KMS-11 (cell line): ENCODE data around the gene TMEM253.

Experiments
- H2AFZ ChIP-seq: fragments of 200-600 bp; sonication (generic); 2 replicates; pipeline ENCODE4 v1.6.1; 2016; ENCODE audit warnings: antibody characterized with exemption, mixed run types, low read depth
- H3K27ac ChIP-seq: fragments of 200-600 bp; sonication (generic); 2 replicates; pipeline ENCODE4 v1.6.1; 2016; ENCODE audit warnings: mild to moderate bottlenecking, mixed run types
- H3K27me3 ChIP-seq: fragments of 200-600 bp; sonication (generic); 2 replicates; pipeline ENCODE4 v1.6.1; 2017; ENCODE audit warnings: mild to moderate bottlenecking, low read depth, mixed run types, moderate library complexity; ENCODE audit not compliant: insufficient read depth
- H3K36me3 ChIP-seq: fragments of 200-600 bp; sonication (generic); 2 replicates; pipeline ENCODE4 v1.6.1; 2017; ENCODE audit warnings: mild to moderate bottlenecking, mixed run types; ENCODE audit not compliant: insufficient read depth
- H3K4me1 ChIP-seq: fragments of 200-600 bp; sonication (generic); 2 replicates; pipeline ENCODE4 v1.6.1; 2016; ENCODE audit warnings: mild to moderate bottlenecking, low read depth, mixed run types; ENCODE audit not compliant: poor library complexity, severe bottlenecking
- H3K4me2 ChIP-seq: fragments of 200-600 bp; sonication (generic); 2 replicates; pipeline ENCODE4 v1.7.0; 2016; ENCODE audit warnings: mild to moderate bottlenecking, mixed run types
- H3K4me3 ChIP-seq: fragments of 200-600 bp; sonication (generic); IDR thresholded peaks from 2 replicates; pipeline ENCODE4 v1.6.1; 2017; ENCODE audit warnings: low read depth, low read length, mixed read lengths; ENCODE audit not compliant: insufficient read depth
- H3K79me2 ChIP-seq: fragments of 200-600 bp; sonication (generic); 2 replicates; pipeline ENCODE4 v1.6.1; 2016; ENCODE audit warnings: low read depth, mixed run types; ENCODE audit not compliant: insufficient read depth
- H3K9ac ChIP-seq: fragments of 200-600 bp; sonication (generic); 2 replicates; pipeline ENCODE4 v1.6.1; 2016; ENCODE audit warnings: mild to moderate bottlenecking, mixed run types
- H4K20me1 ChIP-seq: fragments of 200-600 bp; sonication (generic); 2 replicates; pipeline ENCODE4 v1.6.1; 2016; ENCODE audit warnings: mild to moderate bottlenecking, mixed run types; ENCODE audit not compliant: insufficient read depth
- TF ChIP-seq, protein P1 (sequence below): fragments of 200-600 bp; sonication (generic); conservative IDR thresholded peaks from 2 replicates; pipeline ENCODE4 v1.6.1; 2017; ENCODE audit warnings: low read depth, mild to moderate bottlenecking, antibody characterized with exemption, low read length, moderate library complexity, mixed read lengths

TMEM253 gene

GRCh38 chr14:21073921-21074320, 26.9 kb upstream of the TMEM253 start:
- no peak overlapping the region for H3K27ac ChIP-seq
- TF ChIP-seq, protein P1, sequence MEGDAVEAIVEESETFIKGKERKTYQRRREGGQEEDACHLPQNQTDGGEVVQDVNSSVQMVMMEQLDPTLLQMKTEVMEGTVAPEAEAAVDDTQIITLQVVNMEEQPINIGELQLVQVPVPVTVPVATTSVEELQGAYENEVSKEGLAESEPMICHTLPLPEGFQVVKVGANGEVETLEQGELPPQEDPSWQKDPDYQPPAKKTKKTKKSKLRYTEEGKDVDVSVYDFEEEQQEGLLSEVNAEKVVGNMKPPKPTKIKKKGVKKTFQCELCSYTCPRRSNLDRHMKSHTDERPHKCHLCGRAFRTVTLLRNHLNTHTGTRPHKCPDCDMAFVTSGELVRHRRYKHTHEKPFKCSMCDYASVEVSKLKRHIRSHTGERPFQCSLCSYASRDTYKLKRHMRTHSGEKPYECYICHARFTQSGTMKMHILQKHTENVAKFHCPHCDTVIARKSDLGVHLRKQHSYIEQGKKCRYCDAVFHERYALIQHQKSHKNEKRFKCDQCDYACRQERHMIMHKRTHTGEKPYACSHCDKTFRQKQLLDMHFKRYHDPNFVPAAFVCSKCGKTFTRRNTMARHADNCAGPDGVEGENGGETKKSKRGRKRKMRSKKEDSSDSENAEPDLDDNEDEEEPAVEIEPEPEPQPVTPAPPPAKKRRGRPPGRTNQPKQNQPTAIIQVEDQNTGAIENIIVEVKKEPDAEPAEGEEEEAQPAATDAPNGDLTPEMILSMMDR: no peak
- no peaks in the 10 kb centered on the region for H4K20me1 ChIP-seq
- no peak overlapping the region for H3K4me3 ChIP-seq
- H3K36me3 ChIP-seq: no peaks in the 10 kb centered on the region
- no peaks in the 10 kb centered on the region for H3K27me3 ChIP-seq
- H3K79me2 ChIP-seq: no peaks in the 10 kb centered on the region
- no peak overlapping the region for H2AFZ ChIP-seq
- H3K4me1 ChIP-seq: peaks cover 8% of the 10 kb centered on the region
- no peak overlapping the region for H3K9ac ChIP-seq
- H3K4me2 ChIP-seq: no peak overlapping the region

DNA sequence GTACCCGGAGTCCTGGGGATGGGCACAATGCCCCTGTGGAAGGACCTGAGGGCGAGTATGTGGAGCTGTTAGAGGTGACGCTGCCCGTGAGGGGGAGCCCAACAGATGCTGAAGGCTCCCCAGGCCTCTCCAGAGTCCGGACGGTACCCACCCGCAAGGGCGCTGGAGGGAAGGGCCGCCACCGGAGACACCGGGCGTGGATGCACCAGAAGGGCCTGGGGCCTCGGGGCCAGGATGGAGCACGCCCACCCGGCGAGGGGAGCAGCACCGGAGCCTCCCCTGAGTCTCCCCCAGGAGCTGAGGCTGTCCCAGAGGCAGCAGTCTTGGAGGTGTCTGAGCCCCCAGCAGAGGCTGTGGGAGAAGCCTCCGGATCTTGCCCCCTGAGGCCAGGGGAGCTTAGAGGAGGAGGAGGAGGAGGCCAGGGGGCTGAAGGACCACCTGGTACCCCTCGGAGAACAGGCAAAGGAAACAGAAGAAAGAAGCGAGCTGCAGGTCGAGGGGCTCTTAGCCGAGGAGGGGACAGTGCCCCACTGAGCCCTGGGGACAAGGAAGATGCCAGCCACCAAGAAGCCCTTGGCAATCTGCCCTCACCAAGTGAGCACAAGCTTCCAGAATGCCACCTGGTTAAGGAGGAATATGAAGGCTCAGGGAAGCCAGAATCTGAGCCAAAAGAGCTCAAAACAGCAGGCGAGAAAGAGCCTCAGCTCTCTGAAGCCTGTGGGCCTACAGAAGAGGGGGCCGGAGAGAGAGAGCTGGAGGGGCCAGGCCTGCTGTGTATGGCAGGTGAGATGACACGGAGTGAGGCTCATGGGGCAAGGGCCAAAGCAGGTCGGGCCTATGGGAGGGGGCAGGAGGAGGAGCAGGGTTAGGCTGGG, 26.2 kb upstream of the TMEM253 start:
- Histone ChIP-seq H3K4me1 (peaks cover 8% of the 10 kb centered on the region), H3K27ac (no peak overlapping the region), H3K4me3 (no peak overlapping the region), H4K20me1 (no peaks in the 10 kb centered on the region), H3K36me3 (no peaks in the 10 kb centered on the region), H3K27me3 (no peaks in the 10 kb centered on the region), H3K9ac (no peak overlapping the region), H3K4me2 (no peak overlapping the region), H3K79me2 (no peaks in the 10 kb centered on the region), H2AFZ (no peak overlapping the region)
- TF ChIP-seq, protein P1: no peak

DNA sequence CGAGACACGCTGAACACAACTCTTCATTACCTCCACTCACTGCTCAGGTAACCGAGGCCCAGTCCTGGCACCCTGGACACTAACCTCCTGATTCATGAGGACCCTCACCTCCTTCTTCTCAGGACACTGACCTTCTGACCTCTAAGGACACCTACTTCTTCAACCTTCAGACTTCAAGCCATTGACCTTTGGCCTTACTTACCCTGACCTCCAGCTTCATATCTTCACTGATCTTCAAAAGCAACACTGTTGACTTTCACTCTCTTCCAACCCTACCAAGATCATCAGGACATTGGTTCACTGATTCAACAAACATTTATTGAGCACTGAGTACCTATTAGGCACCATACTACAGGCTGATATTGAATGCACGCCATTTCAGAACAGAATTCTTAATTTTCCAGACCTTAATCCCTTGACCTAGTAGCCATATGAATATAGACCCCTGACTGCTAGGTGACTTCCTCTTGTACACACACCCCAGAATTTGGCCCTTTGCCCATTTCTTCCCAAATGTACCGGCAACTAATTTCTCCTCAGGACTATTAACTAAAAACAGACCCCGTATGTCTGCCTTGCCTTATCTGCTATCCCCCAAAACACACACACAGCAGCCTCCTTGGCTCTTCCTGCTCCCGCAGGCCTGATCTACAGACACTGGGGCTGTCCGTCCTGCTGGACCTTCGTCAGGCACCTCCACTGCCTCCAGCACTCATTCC, 25.0 kb upstream of the TMEM253 start:
- TF ChIP-seq, protein P1: no peak
- no peak overlapping the region for H3K9ac ChIP-seq
- peaks cover 8% of the 10 kb centered on the region for H3K4me1 ChIP-seq
- no peak overlapping the region for H2AFZ ChIP-seq
- H3K4me2 ChIP-seq: no peak overlapping the region
- H4K20me1 ChIP-seq: no peaks in the 10 kb centered on the region
- no peak overlapping the region for H3K4me3 ChIP-seq
- H3K27me3 ChIP-seq: no peaks in the 10 kb centered on the region
- H3K79me2 ChIP-seq: no peaks in the 10 kb centered on the region
- no peak overlapping the region for H3K27ac ChIP-seq
- no peaks in the 10 kb centered on the region for H3K36me3 ChIP-seq

DNA sequence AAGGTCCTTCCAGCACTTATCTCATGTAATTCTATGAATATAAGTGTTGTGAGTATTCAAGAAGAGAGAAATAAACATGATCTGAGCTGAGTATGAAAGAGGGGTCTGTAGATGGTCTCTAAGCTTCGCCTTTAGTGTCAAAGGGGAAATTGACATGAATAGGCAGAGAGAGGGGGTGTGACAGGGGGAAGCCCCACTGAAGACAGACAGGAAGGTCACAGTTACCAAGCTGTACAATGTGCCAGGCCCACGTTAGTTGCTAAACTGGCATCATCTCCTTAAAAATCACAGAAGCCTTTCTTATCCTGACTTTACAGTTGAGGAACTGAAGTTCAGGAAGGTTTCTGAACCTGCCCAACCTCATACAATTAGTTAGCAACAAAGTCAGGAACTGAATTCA, 23.2 kb upstream of the TMEM253 start:
- Histone ChIP-seq H2AFZ (no peak overlapping the region), H3K4me2 (no peak overlapping the region), H3K27ac (no peak overlapping the region), H3K79me2 (no peaks in the 10 kb centered on the region), H3K36me3 (no peaks in the 10 kb centered on the region), H3K4me3 (no peak overlapping the region), H3K9ac (no peak overlapping the region), H3K4me1 (no peaks in the 10 kb centered on the region), H3K27me3 (no peaks in the 10 kb centered on the region), H4K20me1 (no peaks in the 10 kb centered on the region)
- TF ChIP-seq, protein P1: no peak
